Esophagus (tissue), 2 donors: ENCODE measurements around the gene ULBP3. TPM values are rescaled to one million over a fixed set of nuclear protein-coding genes. Genes with fewer than 3 reads are reported as not detected.
"Not testable (repeated sequence)": the region's sequence is repeated elsewhere in the genome, so short reads cannot be mapped to it uniquely, and the experiment has no call there.

Source experiments
- H3K27ac ChIP-seq, 2 donors: one replicate each; pipeline ENCODE4 v1.5.1; 2013; ENCODE audit warnings: low read depth in 2 of 2, mild to moderate bottlenecking in 2 of 2, inconsistent platforms in 1 of 2, low read length in 1 of 2, moderate library complexity in 1 of 2
- H3K27me3 ChIP-seq, 2 donors: one replicate each; pipeline ENCODE4 v1.6.1; 2013; ENCODE audit warnings: low read length in 2 of 2, control low read depth in 1 of 2, mild to moderate bottlenecking in 1 of 2; ENCODE audit not compliant: insufficient read depth in 2 of 2, control insufficient read depth in 1 of 2
- H3K36me3 ChIP-seq, 2 donors: one replicate each; pipeline ENCODE4 v1.6.1; 2013; ENCODE audit warnings: low read length in 1 of 2; ENCODE audit not compliant: control insufficient read depth in 2 of 2, insufficient read depth in 2 of 2
- H3K4me1 ChIP-seq, 2 donors: one replicate each; pipeline ENCODE4 v1.6.1; 2013; ENCODE audit warnings: low read length in 1 of 2; ENCODE audit not compliant: control insufficient read depth in 2 of 2, insufficient read depth in 2 of 2
- H3K4me3 ChIP-seq, 2 donors: one replicate each; pipeline ENCODE4 v1.5.1; 2013; ENCODE audit warnings: low read length in 2 of 2, mild to moderate bottlenecking in 2 of 2, low read depth in 1 of 2, moderate library complexity in 1 of 2
- H3K9me3 ChIP-seq, 2 donors: one replicate each; pipeline ENCODE4 v1.6.1; 2013; ENCODE audit warnings: mild to moderate bottlenecking in 2 of 2, low read depth in 1 of 2, low read length in 1 of 2, moderate library complexity in 1 of 2; ENCODE audit not compliant: control insufficient read depth in 2 of 2, insufficient read depth in 1 of 2
- WGBS, 2 donors: extraction: QIAGEN DNeasy Blood & Tissue Kit; methylation state at CpG; one replicate each; pipeline ENCODE4 v1.1.7; 2013; 5-methylcytosine and 5-hydroxymethylcytosine counted together
- polyA plus RNA-seq, 2 donors: library from polyadenylated mRNA; stranded (reverse); fragments of 200-250 nt; gene quantifications; one replicate each; pipeline ENCODE4 v1.2.3, GENCODE V29; 2013
- donor health status: healthy with polysubstance abuse.
- donor health status: Bipolar disorder and iron deficiency.

Gene ULBP3
- polyA plus RNA-seq, 2 donors = 0.61 to 1.9 TPM

DNA sequence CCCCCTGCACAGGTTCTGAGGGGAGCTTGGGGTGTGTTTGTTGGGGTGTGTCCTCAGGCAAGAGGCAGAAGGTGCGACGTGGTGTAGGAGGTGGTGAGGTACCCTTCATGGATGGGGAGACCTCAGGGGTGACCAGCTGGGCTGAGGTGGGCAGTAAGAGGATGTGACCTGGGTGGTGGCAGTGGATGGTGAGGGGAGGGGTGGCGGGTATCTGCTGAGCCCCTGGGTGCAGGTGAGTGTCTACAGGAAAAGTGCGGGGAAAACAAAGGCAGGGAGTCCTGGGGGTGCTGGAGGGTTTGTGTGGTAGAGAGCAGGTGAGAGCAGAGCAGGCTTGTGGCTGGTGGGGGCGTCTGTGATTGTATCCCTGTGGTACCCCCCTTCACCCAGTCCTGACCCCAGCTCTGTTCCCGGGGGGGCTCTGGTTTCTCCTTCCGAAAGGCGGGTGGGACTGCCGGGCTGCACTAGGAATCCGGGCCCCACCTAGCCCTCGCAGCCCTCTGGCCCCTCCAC is 44.2 kb downstream of the ULBP3 start:
- no peaks in the 10 kb centered on the region for H3K9me3 ChIP-seq
- H3K27ac ChIP-seq = peak overlapping the region in 1 of 2 donors; percentile 91
- H3K27me3 ChIP-seq = no peaks in the 10 kb centered on the region
- peak overlapping the region; percentile 58 to 61 for H3K4me3 ChIP-seq
- H3K36me3 ChIP-seq = no peaks in the 10 kb centered on the region
- 37 to 38% methylated on average over 9 to 11 of the region's 11 CpGs for WGBS, 2 donors
- H3K4me1 ChIP-seq = peaks cover 2 to 19% of the 10 kb centered on the region in 2 donors

GRCh38 chr6:150024021-150024420 is 44.9 kb downstream of the ULBP3 start:
- 53 to 55% methylated on average over 2 of the region's 2 CpGs for WGBS, 2 donors
- not testable (repeated sequence) for H3K27ac ChIP-seq

GRCh38 chr6:150021870-150022269 is 47.1 kb downstream of the ULBP3 start:
- not testable (repeated sequence) for H3K27me3 ChIP-seq, H3K4me3 ChIP-seq, H3K9me3 ChIP-seq, H3K27ac ChIP-seq, H3K36me3 ChIP-seq
- WGBS, 2 donors = 91 to 92% methylated on average over 2 of the region's 6 CpGs
- peaks cover 5 to 17% of the 10 kb centered on the region in 2 donors for H3K4me1 ChIP-seq

More at GRCh38 chr6:150024021-150024420, 44.9 kb downstream of the ULBP3 start:
- not testable (repeated sequence) for H3K9me3 ChIP-seq, H3K36me3 ChIP-seq, H3K27me3 ChIP-seq
- H3K4me1 ChIP-seq = peaks cover 5 to 21% of the 10 kb centered on the region in 2 donors
- peak overlapping the region in 1 of 2 donors; percentile 10 for H3K4me3 ChIP-seq

DNA sequence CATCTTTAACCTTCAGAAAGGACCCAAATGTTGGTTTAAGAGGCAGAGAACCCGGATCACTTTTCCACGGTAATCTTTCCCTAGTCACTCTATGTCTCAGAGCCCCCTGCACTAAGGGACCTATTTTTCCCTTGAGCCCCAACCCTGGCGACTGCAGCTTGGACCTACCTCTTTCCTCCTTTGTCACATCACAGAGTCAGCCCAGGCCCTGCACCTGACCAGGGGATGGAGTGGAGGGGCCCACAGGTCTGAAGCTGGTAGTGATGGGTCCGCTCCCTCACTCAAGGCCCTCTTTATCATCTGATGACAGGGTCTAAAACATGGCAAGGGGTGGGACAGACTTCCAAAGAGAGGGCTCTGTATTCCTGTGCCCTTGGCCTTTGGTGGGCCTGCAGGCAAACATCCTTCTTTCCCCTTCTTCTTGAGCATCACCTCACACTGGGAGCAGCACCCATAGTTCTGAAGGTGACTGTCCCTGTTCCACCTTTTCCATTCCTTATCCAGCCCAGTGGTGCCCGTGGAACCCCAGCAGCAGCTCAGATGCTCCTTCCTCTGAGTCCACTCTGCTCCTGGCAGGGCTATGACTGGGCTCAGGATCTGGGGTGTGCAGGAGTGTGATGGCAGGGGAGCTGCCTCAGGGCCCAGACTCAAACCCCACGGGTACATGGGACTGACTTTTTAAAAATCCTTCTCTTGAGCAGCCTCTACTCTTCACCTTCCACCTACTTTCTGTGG is 49.9 kb downstream of the ULBP3 start:
- no peaks in the 10 kb centered on the region for H3K9me3 ChIP-seq
- 57 to 64% methylated on average over 6 of the region's 6 CpGs for WGBS, 2 donors

GRCh38 chr6:150017186-150017521 is 51.8 kb downstream of the ULBP3 start:
- H3K4me1 ChIP-seq, H3K36me3 ChIP-seq, H3K9me3 ChIP-seq, H3K4me3 ChIP-seq, H3K27ac ChIP-seq: not testable (repeated sequence)
- H3K27me3 ChIP-seq = peaks cover 0 to 13% of the 10 kb centered on the region in 2 donors
- 8 to 12% methylated on average over 5 of the region's 5 CpGs for WGBS, 2 donors

More for the DNA sequence above, 49.9 kb downstream of the ULBP3 start:
- H3K27me3 ChIP-seq = peaks cover 0 to 8% of the 10 kb centered on the region in 2 donors
- no peaks in the 10 kb centered on the region for H3K36me3 ChIP-seq
- H3K27ac ChIP-seq = no peak overlapping the region
- H3K4me3 ChIP-seq = no peak overlapping the region
- H3K4me1 ChIP-seq = peaks cover 5 to 6% of the 10 kb centered on the region in 2 donors

DNA sequence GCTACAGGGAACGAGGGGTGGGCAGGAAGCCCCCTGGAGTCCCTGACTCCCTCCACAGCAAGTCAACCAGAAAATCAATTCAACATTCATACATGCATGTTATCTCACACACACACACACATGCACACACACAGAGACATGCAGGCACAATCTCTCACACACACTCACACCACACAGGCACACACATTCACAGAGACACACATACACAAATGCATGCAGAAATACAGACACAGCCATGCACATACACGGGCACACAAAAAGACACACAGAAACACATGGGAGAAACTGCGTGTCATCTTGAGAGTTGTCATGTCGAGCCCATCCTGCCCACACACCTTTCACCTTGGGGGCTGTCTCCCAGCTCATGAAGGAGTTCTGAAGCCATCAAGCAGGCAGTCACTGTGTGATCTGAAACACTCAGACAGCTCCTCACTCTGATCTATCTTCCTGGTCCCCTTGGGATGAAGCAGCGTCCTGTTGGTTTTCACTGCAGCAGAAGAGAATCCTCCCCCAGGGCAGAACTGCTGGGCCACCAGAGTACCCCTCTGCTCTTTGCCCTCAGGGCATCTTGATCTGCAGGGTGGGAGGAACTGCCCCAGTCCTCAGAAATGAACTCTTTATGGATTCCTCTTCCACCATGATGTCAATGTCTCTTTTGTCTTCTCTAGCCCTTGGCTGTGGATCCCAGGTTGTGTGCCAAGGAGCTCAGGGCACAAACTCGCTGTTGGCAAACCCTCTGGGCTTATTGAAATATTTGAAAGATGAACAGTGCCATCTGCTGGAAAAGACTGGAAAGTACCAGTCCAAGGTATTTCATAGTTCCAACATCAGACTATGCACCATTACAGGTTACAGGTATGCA is 52.4 kb downstream of the ULBP3 start:
- H3K27ac ChIP-seq = peak overlapping the region in 1 of 2 donors; percentile 13
- no peaks in the 10 kb centered on the region for H3K36me3 ChIP-seq
- peaks cover 0 to 13% of the 10 kb centered on the region in 2 donors for H3K27me3 ChIP-seq
- no peak overlapping the region for H3K4me3 ChIP-seq
- H3K9me3 ChIP-seq = no peaks in the 10 kb centered on the region
- H3K4me1 ChIP-seq = peaks cover 5 to 6% of the 10 kb centered on the region in 2 donors
- 21 to 22% methylated on average over 6 of the region's 6 CpGs for WGBS, 2 donors

- not testable (repeated sequence) for H3K36me3 ChIP-seq, H3K27ac ChIP-seq, H3K4me3 ChIP-seq, H3K4me1 ChIP-seq, H3K9me3 ChIP-seq
- peaks cover 0 to 13% of the 10 kb centered on the region in 2 donors for H3K27me3 ChIP-seq
- 6 to 7% methylated on average over 15 of the region's 15 CpGs for WGBS, 2 donors
Measured at GRCh38 chr6:150015281-150016001, 53.5 kb downstream of the ULBP3 start.

DNA sequence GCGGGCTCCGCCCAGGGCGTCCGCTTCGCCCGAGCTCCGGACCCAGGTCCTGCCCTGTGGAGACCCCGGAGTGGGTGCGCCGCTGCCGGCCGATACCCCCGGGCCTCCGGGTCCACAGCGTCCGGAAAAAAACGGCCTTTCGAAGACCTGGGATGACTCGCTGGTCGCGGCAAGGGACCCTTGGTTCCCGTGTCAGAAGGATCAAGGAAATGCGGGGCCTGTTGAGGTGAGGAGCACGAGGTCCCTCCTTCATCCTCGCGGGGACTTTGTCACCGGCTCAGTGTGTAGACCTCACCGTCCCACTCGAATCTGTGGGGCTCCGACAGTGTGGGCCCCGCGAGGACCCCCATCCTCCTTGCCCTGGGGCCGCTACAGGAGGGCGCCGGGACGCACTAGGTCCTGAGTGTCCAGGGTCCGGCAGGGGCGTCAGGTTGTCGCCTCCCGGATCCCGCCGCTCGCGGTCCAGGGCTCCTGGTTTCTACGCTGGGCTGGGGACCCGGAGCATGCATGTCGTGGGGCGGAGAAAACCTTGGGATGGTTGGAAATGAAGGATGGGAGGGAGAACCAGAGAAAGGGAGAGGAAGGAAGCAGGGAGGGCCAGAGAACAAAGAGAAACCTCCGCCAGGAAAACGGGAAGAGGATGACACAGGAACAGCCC is 54.2 kb downstream of the ULBP3 start:
- 5 to 7% methylated on average over 9 to 48 of the region's 50 CpGs for WGBS, 2 donors
- not testable (repeated sequence) for H3K4me3 ChIP-seq, H3K36me3 ChIP-seq, H3K4me1 ChIP-seq, H3K9me3 ChIP-seq, H3K27ac ChIP-seq
- H3K27me3 ChIP-seq = peaks cover 0 to 13% of the 10 kb centered on the region in 2 donors
